Activated T-helper 17 cell treated with anti-CD3 and anti-CD28 coated beads, Interleukin-2, amount 50 U/mL, for 72 hours (primary cell): ENCODE data around the gene FARP1. TPM values are rescaled to one million over a fixed set of nuclear protein-coding genes. Genes with fewer than 3 reads are reported as not detected.
A peak's percentile ranks its signal among the peaks of the same experiment; 100 is the strongest.

Source experiments
- ATAC-seq: fragments of 150-1000 bp; cut with Tn5 transposase; replicated peaks from 2 replicates; pipeline ENCODE4 v1.10.0; 2021; ENCODE audit warnings: mild to moderate bottlenecking, moderate library complexity
- H3K27ac Mint-ChIP-seq: one replicate; pipeline ENCODE4 v1.8.0; 2022; ENCODE audit warnings: mixed read lengths
- H3K27me3 Mint-ChIP-seq: one replicate; pipeline ENCODE4 v1.8.0; 2022; ENCODE audit warnings: mixed read lengths
- H3K36me3 Mint-ChIP-seq: one replicate; pipeline ENCODE4 v1.8.0; 2022; ENCODE audit warnings: low read depth, mild to moderate bottlenecking, mixed read lengths
- H3K4me1 Mint-ChIP-seq: one replicate; pipeline ENCODE4 v1.8.0; 2022; ENCODE audit warnings: mixed read lengths
- H3K4me3 Mint-ChIP-seq: one replicate; pipeline ENCODE4 v1.8.0; 2022; ENCODE audit warnings: mild to moderate bottlenecking, mixed read lengths
- H3K9me3 Mint-ChIP-seq: one replicate; pipeline ENCODE4 v1.8.0; 2022; ENCODE audit warnings: mixed read lengths
- total RNA-seq, 2 donors: library from RNA; stranded (reverse); gene quantifications; one replicate each; pipeline ENCODE4 v1.2.3, GENCODE V29; 2022

FARP1 gene
- total RNA-seq, 2 donors from 2014 or later: 1.1 to 1.7 TPM

DNA sequence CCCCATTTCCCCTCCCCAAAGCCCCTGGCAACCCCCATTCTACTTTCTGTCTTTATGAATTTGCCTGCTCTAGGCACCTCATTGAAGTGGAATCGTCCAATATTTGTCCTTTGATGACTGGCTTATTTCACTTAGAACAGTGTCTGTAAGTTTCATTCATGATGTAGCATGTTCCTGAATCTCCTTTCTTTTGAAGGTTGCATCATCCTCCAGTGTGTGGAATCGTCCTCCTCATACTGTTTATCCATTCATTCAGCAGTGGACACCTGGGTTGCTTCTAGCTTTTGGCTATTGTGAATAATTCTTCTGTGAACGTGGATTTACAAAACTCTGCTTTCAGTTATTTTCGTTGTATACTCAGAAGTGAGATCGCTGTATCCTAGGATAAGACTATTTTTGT is 195.4 kb downstream of the FARP1 start:
- Mint-ChIP-seq H3K27ac (no peak overlapping the region), H3K9me3 (no peaks in the 10 kb centered on the region), H3K4me1 (no peaks in the 10 kb centered on the region), H3K36me3 (no peaks in the 10 kb centered on the region), H3K4me3 (no peak overlapping the region), H3K27me3 (peaks cover 35% of the 10 kb centered on the region)
- no peak for ATAC-seq

DNA sequence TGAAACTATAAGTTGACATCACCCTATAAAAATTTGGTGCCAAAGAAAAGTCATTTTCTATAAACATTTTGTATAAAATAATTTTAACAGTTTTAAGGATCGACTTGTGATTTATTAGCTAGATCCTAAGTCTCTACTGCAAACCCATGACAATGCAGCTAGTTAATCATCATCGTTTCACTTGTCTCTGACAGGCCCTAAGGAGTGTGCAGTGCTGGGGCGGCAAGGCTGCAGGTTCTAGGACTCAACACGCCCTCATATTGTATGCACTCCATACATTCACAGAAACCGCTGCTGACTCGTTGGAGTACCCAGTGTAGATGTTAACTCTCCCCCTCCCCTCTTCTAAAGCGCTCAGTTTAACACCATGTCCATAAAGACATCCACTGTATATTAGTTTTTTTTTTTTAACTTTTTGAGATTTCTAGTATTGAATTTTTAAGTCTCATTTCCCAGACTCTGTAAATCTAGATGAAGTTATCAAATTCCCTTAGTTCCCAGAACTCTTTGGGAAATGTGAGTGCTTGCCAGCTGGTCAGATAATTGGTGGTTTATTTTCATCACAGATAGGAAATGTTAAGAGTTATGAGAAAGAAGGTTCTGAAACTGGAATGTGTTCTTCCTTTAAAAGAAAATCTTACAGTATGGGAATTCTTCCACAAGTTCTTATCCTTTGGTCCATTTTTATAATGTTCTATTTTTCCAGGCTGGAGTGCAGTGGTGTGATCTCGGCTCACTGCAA is 197.0 kb downstream of the FARP1 start:
- Mint-ChIP-seq H3K9me3 (no peaks in the 10 kb centered on the region), H3K36me3 (no peaks in the 10 kb centered on the region), H3K27me3 (peaks cover 36% of the 10 kb centered on the region), H3K27ac (no peak overlapping the region), H3K4me3 (no peak overlapping the region), H3K4me1 (no peaks in the 10 kb centered on the region)
- ATAC-seq: no peak

DNA sequence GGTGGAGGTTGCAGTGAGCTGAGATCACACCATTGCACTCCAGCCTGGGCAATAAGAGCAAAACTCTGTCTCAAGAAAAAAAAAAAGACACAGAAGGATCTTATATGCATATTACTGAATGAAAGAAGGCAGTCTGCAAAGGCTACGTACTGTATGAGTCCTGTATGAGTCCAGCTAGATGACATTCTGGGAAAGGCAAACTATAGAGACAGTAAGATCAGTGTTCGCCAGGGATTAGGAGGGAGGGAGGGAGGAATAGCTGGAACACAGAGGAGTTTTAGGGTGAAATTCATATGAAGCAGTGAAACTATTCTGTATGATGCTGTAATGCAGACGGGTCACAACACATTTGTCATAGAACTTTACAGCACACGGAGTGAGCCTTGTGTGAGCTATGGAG is 200.1 kb downstream of the FARP1 start:
- Mint-ChIP-seq H3K27ac (no peak overlapping the region), H3K36me3 (no peaks in the 10 kb centered on the region)
- no peak for ATAC-seq

DNA sequence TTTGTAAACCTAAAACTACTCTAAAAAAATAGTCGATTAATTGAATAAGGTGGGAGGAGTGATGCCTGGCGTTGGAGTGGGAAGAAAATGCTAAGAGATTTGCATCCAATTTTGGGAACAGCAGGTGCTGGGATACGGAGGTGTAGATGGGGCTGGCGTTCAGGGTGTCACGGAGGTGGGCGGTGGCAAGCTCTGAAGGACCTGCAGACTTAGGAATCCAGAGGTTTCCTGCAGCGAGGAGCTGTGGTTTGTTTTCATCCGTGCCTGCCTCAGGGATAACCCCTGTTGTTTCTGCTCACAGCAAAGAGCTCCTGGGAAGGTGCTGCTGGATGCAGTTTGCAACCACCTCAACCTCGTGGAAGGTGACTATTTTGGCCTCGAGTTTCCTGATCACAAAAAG is 200.6 kb downstream of the FARP1 start:
- H3K4me1 Mint-ChIP-seq: no peaks in the 10 kb centered on the region
- no peak overlapping the region for H3K27ac Mint-ChIP-seq
- H3K4me3 Mint-ChIP-seq: no peak overlapping the region
- no peaks in the 10 kb centered on the region for H3K36me3 Mint-ChIP-seq
- no peak for ATAC-seq
- H3K9me3 Mint-ChIP-seq: no peaks in the 10 kb centered on the region
- H3K27me3 Mint-ChIP-seq: peaks cover 21% of the 10 kb centered on the region

More for the DNA sequence above, 200.1 kb downstream of the FARP1 start:
- H3K27me3 Mint-ChIP-seq: peaks cover 26% of the 10 kb centered on the region
- no peaks in the 10 kb centered on the region for H3K9me3 Mint-ChIP-seq
- no peak overlapping the region for H3K4me3 Mint-ChIP-seq
- no peaks in the 10 kb centered on the region for H3K4me1 Mint-ChIP-seq

DNA sequence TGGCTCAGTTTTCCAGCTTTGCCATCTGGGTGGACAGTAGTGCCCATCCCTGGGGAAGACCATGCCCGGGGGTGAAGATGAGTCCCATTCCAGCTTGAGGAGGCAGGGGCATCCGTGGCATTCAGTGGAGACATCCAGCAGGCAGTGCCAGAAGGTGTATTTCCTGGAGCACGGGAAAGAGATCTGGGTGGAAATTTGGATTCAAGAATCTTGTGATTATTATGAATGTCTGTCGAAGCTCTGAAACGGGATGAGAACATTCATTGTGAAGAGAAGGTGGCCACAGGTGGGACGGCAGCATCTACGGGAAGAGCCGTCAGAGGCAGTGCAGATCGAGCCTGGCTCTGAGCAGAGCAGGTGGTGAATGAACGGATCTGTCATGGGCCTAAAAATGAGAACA is 201.5 kb downstream of the FARP1 start:
- Mint-ChIP-seq H3K27me3 (peaks cover 14% of the 10 kb centered on the region), H3K9me3 (no peaks in the 10 kb centered on the region), H3K4me1 (no peaks in the 10 kb centered on the region), H3K4me3 (no peak overlapping the region), H3K36me3 (no peaks in the 10 kb centered on the region), H3K27ac (no peak overlapping the region)
- ATAC-seq: no peak

- Mint-ChIP-seq H3K9me3 (no peaks in the 10 kb centered on the region), H3K36me3 (no peaks in the 10 kb centered on the region), H3K4me3 (no peak overlapping the region), H3K4me1 (no peaks in the 10 kb centered on the region), H3K27me3 (peaks cover 14% of the 10 kb centered on the region), H3K27ac (no peak overlapping the region)
- ATAC-seq: peak; percentile 45
Observed at GRCh38 chr13:98345107-98345935, 202.4 kb downstream of the FARP1 start.

DNA sequence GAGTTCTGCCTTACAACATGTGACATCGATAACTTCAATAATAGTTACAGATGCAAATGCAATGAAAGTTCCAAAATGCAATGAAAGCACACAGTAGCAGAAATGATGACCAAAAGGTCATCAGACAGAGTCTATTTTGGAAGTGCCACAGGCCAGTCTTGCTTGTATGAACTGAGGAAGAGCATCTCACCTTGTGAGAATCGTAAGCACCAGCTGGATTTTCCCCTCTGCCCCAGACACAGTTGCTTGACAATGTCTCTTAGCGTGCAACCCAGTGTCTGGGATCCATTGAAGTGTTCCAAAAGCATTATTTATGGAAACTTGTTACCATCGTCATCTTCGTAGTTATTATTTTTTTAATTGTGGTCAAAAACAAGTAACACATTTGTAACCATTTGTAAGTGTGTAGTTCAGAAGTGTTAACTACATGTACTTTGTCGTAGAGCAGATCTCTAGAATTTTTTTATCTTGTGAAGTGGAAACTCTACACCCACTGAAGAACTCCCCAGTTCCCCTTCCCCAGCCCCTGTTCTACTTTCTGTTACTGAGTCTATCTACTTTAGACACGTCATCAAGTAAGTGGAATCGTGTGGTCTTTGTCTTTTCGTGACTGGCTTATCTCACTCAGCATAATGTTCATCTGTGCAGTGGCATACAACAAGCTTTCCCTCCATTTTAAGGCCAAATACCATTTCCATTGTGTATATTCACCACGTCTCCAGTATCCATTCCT is 204.2 kb downstream of the FARP1 start:
- Mint-ChIP-seq H3K27ac (no peak overlapping the region), H3K9me3 (no peaks in the 10 kb centered on the region), H3K4me3 (no peak overlapping the region), H3K27me3 (peaks cover 7% of the 10 kb centered on the region), H3K4me1 (no peaks in the 10 kb centered on the region), H3K36me3 (no peaks in the 10 kb centered on the region)
- no peak for ATAC-seq

GRCh38 chr13:98347756-98348155 is 204.9 kb downstream of the FARP1 start:
- Mint-ChIP-seq H3K27me3 (peaks cover 7% of the 10 kb centered on the region), H3K9me3 (no peaks in the 10 kb centered on the region), H3K36me3 (no peaks in the 10 kb centered on the region), H3K4me3 (no peak overlapping the region), H3K27ac (no peak overlapping the region), H3K4me1 (no peaks in the 10 kb centered on the region)
- ATAC-seq: no peak

DNA sequence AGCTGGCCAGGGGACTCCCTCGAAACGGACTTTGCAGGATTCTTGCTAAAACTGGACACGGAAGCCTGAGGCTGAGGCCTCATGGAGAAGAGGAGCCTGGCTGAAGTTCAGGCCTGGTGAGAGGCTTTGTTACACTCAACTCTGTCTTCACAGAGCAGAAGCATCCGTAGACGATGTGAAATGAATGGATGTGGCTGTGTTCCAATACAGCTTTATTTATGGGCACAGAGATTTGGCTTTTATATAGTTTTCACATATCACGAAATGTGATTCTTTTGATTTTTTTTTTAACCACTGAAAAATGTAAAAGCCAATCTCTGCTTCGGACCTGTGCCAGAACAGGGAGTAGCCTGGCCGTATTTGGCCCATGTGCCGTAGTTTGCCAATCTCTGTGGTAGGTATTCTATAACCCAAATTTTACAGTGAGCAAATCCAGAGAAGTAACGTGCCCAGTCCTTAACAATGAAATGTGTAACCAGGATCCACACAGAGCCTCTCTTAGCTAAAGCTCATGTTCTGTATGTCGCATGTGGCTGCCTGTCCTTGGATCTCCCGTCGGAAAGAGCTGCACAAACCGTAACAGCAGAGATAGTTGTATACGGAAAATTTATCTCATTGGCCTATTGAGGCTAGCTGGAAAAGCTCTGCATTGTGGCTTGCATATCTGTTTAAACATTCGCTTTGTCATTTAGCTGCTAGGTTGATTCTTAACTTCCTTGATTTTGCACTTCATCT is 205.7 kb downstream of the FARP1 start:
- H3K27me3 Mint-ChIP-seq: peaks cover 7% of the 10 kb centered on the region
- ATAC-seq: no peak
- no peak overlapping the region for H3K4me3 Mint-ChIP-seq
- no peaks in the 10 kb centered on the region for H3K36me3 Mint-ChIP-seq
- no peaks in the 10 kb centered on the region for H3K9me3 Mint-ChIP-seq
- no peak overlapping the region for H3K27ac Mint-ChIP-seq
- H3K4me1 Mint-ChIP-seq: no peaks in the 10 kb centered on the region

DNA sequence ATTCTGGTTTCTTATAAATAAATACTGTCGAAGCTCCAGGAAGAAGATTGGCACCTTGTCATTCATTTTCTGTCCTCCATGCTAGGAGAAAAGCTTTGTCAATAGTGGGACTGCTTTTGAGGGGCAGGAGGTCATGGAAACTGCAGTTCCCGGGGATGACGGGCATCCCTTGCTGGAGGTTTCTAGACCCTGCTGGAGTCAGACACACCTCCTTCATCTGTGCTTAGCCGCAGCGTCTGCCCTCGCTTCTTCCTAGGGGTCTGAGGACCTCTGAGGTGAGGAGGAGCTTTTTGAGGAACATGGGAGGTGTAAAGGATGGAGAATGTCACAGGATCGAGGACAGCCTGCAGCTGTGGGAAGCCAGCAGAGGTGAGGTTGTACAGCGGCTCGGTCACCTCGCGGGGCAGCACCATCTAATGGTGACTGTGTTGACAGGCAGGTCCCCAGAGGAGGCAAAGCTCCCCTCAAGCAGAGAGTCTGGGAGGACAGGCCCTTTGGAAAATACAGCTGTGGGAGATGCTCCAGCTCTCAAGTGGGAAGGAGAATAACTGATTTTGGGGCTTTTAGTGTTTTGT is 206.9 kb downstream of the FARP1 start:
- Mint-ChIP-seq H3K4me1 (no peaks in the 10 kb centered on the region), H3K4me3 (no peak overlapping the region), H3K9me3 (no peaks in the 10 kb centered on the region), H3K27ac (no peak overlapping the region), H3K36me3 (no peaks in the 10 kb centered on the region), H3K27me3 (no peaks in the 10 kb centered on the region)
- no peak for ATAC-seq

DNA sequence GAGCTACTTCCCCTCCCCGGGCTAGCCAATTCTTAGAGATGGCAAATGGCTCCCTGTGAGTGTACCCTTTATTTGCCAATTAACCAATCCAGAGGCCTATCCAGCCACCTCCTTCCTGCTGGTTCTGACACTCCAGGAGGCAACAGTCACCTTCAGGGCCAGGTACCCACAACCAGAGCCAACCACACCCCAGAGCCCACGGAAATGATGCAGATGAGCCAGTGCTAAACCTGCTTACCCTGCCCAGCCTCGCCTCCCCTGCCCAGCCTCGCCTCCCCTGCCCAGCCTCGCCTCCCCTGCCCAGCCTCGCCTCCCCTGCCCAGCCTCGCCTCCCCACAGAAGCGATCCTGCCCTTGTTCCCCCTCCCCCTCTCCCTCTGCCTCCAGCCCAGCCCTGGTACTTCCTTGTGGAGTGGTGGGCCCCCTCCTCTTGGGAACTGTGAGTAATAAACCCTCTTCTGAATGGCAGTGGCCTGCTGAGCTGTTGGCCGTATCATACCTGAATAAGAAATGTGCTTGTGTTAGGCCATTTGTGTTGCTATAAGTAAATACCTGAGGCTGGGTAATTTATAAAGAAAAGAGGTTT is 207.9 kb downstream of the FARP1 start:
- no peaks in the 10 kb centered on the region for H3K27me3 Mint-ChIP-seq
- H3K9me3 Mint-ChIP-seq: no peaks in the 10 kb centered on the region
- no peak overlapping the region for H3K27ac Mint-ChIP-seq
- no peaks in the 10 kb centered on the region for H3K36me3 Mint-ChIP-seq
- H3K4me3 Mint-ChIP-seq: no peak overlapping the region
- no peak for ATAC-seq
- no peaks in the 10 kb centered on the region for H3K4me1 Mint-ChIP-seq

DNA sequence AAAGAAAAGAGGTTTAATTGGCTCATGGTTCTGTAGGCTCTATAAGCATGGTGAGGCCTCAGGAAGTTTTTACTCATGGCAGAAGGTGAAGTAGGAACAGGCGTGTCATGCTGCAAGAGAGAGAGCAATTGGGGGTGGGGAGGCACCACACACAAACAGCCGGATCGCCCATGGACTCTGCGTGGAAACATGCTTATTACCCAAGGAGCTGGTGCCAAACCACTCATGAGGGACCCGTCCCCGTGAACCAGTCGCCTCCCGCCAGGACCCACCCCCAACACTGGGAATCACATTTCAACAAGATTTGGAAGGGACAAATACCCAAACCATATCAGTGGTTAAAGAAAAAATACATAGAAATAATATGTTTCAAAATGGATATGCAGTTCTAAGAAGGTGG is 208.7 kb downstream of the FARP1 start:
- Mint-ChIP-seq H3K36me3 (no peaks in the 10 kb centered on the region), H3K4me1 (no peaks in the 10 kb centered on the region), H3K27me3 (no peaks in the 10 kb centered on the region), H3K9me3 (no peaks in the 10 kb centered on the region), H3K4me3 (no peak overlapping the region), H3K27ac (no peak overlapping the region)
- no peak for ATAC-seq

GRCh38 chr13:98352226-98352625 is 209.3 kb downstream of the FARP1 start:
- Mint-ChIP-seq H3K27ac (no peak overlapping the region), H3K36me3 (no peaks in the 10 kb centered on the region), H3K4me3 (no peak overlapping the region), H3K27me3 (no peaks in the 10 kb centered on the region), H3K9me3 (no peaks in the 10 kb centered on the region), H3K4me1 (no peaks in the 10 kb centered on the region)
- ATAC-seq: no peak

DNA sequence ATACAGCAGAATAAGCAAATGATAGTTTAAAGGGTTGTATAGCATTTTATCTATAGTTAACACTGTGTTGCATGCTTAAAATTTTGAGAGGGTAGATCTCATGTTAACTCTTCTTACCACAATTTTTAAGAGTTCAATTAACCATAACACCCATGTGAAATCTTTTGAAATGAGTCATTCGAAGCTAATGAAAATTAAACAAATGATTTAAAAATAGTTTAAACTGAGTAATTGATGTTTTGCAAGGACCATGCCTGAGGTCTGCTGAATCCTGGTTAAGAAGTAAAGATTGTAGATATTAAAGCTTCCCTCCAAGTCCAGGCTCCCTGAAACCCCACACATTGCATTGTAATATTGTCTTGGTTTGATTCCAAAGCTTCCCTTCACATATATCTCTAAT is 210.9 kb downstream of the FARP1 start:
- Mint-ChIP-seq H3K9me3 (no peaks in the 10 kb centered on the region), H3K36me3 (no peaks in the 10 kb centered on the region), H3K27me3 (peaks cover 3% of the 10 kb centered on the region), H3K27ac (no peak overlapping the region), H3K4me1 (no peaks in the 10 kb centered on the region), H3K4me3 (no peak overlapping the region)
- no peak for ATAC-seq
